ENCODE measurements around the gene SGF29. TPM values are rescaled to one million over a fixed set of nuclear protein-coding genes. Genes with fewer than 3 reads are reported as not detected.

The SGF29 gene
- total and polyA plus RNA-seq, 4 donors, result 17.8 to 46.6 (median 24.4) TPM

- WGBS, 2 donors, result 75 to 88% methylated on average over 5 of the region's 5 CpGs
- peaks cover 0 to 4% (median 0%) of the 10 kb centered on the region in 5 donors for H3K4me1 ChIP-seq (ENCODE audit: control insufficient read depth in 5 of 5, insufficient read depth in 5 of 5, low read length in 5 of 5)
Measured at GRCh38 chr16:28528463-28528867, 25.3 kb upstream of the SGF29 start.

GRCh38 chr16:28529124-28529523, 24.6 kb upstream of the SGF29 start:
- Histone ChIP-seq H3K4me1 (ENCODE audit: control insufficient read depth in 5 of 5, insufficient read depth in 5 of 5, low read length in 5 of 5) (peaks cover 0 to 5% (median 0%) of the 10 kb centered on the region in 5 donors), H3K4me3 (no peak overlapping the region), H3K36me3 (ENCODE audit: control insufficient read depth in 4 of 4, insufficient read depth in 4 of 4, low read length in 4 of 4) (no peaks in the 10 kb centered on the region), H3K27ac (ENCODE audit: low read depth in 1 of 2, low read length in 1 of 2) (no peak overlapping the region), H3K9me3 (ENCODE audit: control insufficient read depth in 4 of 4, insufficient read depth in 3 of 4, low read length in 3 of 4) (no peaks in the 10 kb centered on the region), H3K9ac (ENCODE audit: insufficient read depth in 1 of 2, low read length in 2 of 2) (no peak overlapping the region), H3K27me3 (ENCODE audit: control insufficient read depth in 3 of 3, insufficient read depth in 3 of 3, low read length in 2 of 3) (no peaks in the 10 kb centered on the region)
- ATAC-seq (ENCODE audit: insufficient read depth, low FRiP score) (no peak), DNase-seq (no peak)
- TF ChIP-seq CTCF (IDR thresholded peaks at IDR 0.05; ENCODE audit: control extremely low read depth, extremely low read depth), result no peak

More at GRCh38 chr16:28528463-28528867, 25.3 kb upstream of the SGF29 start:
- DNase-seq, result no peak
- Histone ChIP-seq H3K27ac (ENCODE audit: low read depth in 1 of 2, low read length in 1 of 2) (peak overlapping the region in 1 of 2 donors; percentile 60), H3K27me3 (ENCODE audit: control insufficient read depth in 3 of 3, insufficient read depth in 3 of 3, low read length in 2 of 3) (no peaks in the 10 kb centered on the region), H3K9me3 (ENCODE audit: control insufficient read depth in 4 of 4, insufficient read depth in 3 of 4, low read length in 3 of 4) (no peaks in the 10 kb centered on the region), H3K9ac (ENCODE audit: insufficient read depth in 1 of 2, low read length in 2 of 2) (no peak overlapping the region), H3K36me3 (ENCODE audit: control insufficient read depth in 4 of 4, insufficient read depth in 4 of 4, low read length in 4 of 4) (no peaks in the 10 kb centered on the region), H3K4me3 (no peak overlapping the region)
- no peak for TF ChIP-seq CTCF (IDR thresholded peaks at IDR 0.05; ENCODE audit: control extremely low read depth, extremely low read depth)
- no peak for ATAC-seq (ENCODE audit: insufficient read depth, low FRiP score)

- no peaks in the 10 kb centered on the region for H3K9me3 ChIP-seq (ENCODE audit: control insufficient read depth in 4 of 4, insufficient read depth in 3 of 4, low read length in 3 of 4)
- no peaks in the 10 kb centered on the region for H3K27me3 ChIP-seq (ENCODE audit: control insufficient read depth in 3 of 3, insufficient read depth in 3 of 3, low read length in 2 of 3)
- DNase-seq (peak in 2 of 3 donors; percentile 22 to 36), ATAC-seq (ENCODE audit: insufficient read depth, low FRiP score) (peak; percentile 84)
- peaks cover 0 to 2% (median 0%) of the 10 kb centered on the region in 4 donors for H3K36me3 ChIP-seq (ENCODE audit: control insufficient read depth in 4 of 4, insufficient read depth in 4 of 4, low read length in 4 of 4)
- no peak overlapping the region for H3K4me3 ChIP-seq
- WGBS, 2 donors, result 68 to 78% methylated on average over 9 of the region's 9 CpGs
- no peak overlapping the region for H3K9ac ChIP-seq (ENCODE audit: insufficient read depth in 1 of 2, low read length in 2 of 2)
- peak overlapping the region; percentile 41 to 88 for H3K27ac ChIP-seq (ENCODE audit: low read depth in 1 of 2, low read length in 1 of 2)
- no peak for TF ChIP-seq CTCF (IDR thresholded peaks at IDR 0.05; ENCODE audit: control extremely low read depth, extremely low read depth)
- peaks cover 0 to 13% (median 2%) of the 10 kb centered on the region in 5 donors for H3K4me1 ChIP-seq (ENCODE audit: control insufficient read depth in 5 of 5, insufficient read depth in 5 of 5, low read length in 5 of 5)
Measured at GRCh38 chr16:28531777-28532744, 21.7 kb upstream of the SGF29 start.
